Testis (tissue), 3 donors: ENCODE results near the gene MRPS34. TPM values are rescaled to one million over a fixed set of nuclear protein-coding genes. Genes with fewer than 3 reads are reported as not detected.

Experiments
- DNase-seq: peaks from one replicate; pipeline ENCODE4 v3.0.0-alpha.2; 2019
- H3K27ac ChIP-seq, 2 donors: fragments of 200-600 bp; sonication (generic); one replicate each; pipeline ENCODE4 v1.5.1; 2019
- H3K27me3 ChIP-seq: fragments of 200-600 bp; sonication (generic); one replicate; pipeline ENCODE4 v1.5.1; 2019
- H3K36me3 ChIP-seq: fragments of 200-600 bp; sonication (generic); one replicate; pipeline ENCODE4 v1.5.1; 2017; ENCODE audit warnings: low read depth; ENCODE audit errors: missing control alignments
- H3K4me1 ChIP-seq: fragments of 200-600 bp; sonication (generic); one replicate; pipeline ENCODE4 v1.5.1; 2019
- H3K4me3 ChIP-seq, 2 donors: fragments of 200-600 bp; sonication (generic); one replicate each; pipeline ENCODE4 v1.5.1; 2017 to 2019
- H3K9me3 ChIP-seq: fragments of 200-600 bp; sonication (generic); one replicate; pipeline ENCODE4 v1.5.1; 2017
- POLR2A ChIP-seq: fragments of 450-650 bp; IDR thresholded peaks from one replicate; pipeline ENCODE4 v1.6.1; 2017; ENCODE audit warnings: antibody characterized with exemption, mild to moderate bottlenecking, moderate library complexity
- WGBS, 2 donors: methylation state at CpG; one replicate each; pipeline ENCODE4 v1.1.5; 2018; 5-methylcytosine and 5-hydroxymethylcytosine counted together
- intact Hi-C: fragments of 100-400 bp; cut with DNase I; formaldehyde crosslinking; loops from one replicate; pipeline ENCODE4 v1.15.1; 2023; ENCODE audit warnings: low total_unique reads
- polyA plus RNA-seq: library from polyadenylated mRNA; stranded (reverse); fragments of 350-450 nt; fragmentation: Illumina TruSeq; extraction: RNeasy Lipid Tissue Mini Kit (QIAGEN cat#74804); gene quantifications from one replicate; pipeline ENCODE4 v1.2.3, GENCODE V29; 2014; ENCODE audit warnings: low read depth, low replicate concordance; ENCODE audit not compliant: insufficient read depth
- total RNA-seq, 2 donors: library from RNA; depleted of rRNA; stranded (reverse); fragments of >200 nt; gene quantifications; one replicate each; pipeline ENCODE4 v1.2.3, GENCODE V29; 2016
- TF ChIP-seq, protein P1 (sequence below), 3 experiments: fragments of 450-650 bp in 2 of 3; fragments of 200-600 bp in 1 of 3; sonication (generic) in 1 of 3; IDR thresholded peaks; one replicate each; pipeline ENCODE4 v1.5.1; 2016 to 2019; ENCODE audit warnings: antibody characterized with exemption in 3 of 3, mild to moderate bottlenecking in 2 of 3, moderate library complexity in 1 of 3

The MRPS34 gene
- total and polyA plus RNA-seq, 3 donors from 2014 or later, result 49.2 to 81.6 (median 66.5) TPM

DNA sequence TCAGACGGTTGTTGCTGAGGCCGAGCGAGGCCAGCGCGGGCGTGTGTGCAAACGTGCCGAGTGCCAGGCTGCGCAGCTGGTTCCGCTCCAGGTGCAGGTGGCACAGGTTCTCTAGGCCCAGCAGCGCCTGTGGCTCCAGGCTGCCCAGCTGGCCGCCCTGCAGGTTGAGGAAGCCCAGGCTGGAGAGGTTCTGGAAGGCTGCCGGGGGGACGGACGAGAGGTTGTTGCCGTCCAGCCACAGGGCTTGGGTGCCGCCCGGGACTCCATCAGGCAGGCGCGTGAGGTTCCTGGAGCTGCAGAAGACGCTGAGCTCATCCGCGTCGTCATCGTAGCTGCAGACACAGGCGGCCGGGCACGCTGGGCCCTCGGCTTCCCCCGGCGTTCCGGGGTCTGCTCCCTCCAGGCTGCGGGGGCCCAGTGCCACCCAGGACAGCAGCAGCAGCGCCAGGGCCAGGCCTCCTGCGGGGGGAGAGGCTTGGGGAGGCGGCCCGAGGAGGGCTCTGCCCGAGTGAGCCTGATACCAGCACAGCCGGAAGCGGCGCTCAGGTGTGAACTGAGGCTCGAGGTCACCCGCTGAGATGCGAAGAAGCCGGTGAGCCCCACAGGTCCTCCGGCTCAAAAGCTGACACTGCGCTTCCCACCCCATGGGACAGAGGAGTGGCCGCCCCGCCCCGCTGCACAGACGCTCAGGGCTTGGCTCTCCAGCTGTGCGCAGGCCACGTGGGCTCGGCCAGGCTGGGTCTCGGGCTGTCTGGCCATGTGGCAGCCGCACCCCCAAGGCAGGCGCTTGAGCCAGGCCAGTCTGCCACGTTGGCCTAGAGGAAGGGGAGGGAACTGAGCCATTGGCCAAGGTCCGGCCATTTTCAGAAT lies 19.2 kb upstream of the MRPS34 start:
- Histone ChIP-seq H3K36me3 (no peaks in the 10 kb centered on the region), H3K4me1 (no peaks in the 10 kb centered on the region), H3K9me3 (no peaks in the 10 kb centered on the region), H3K27me3 (no peaks in the 10 kb centered on the region), H3K27ac (no peak overlapping the region), H3K4me3 (no peak overlapping the region)
- intact Hi-C loops, result no loop called here
- TF ChIP-seq POLR2A, result no peak
- TF ChIP-seq, protein P1, sequence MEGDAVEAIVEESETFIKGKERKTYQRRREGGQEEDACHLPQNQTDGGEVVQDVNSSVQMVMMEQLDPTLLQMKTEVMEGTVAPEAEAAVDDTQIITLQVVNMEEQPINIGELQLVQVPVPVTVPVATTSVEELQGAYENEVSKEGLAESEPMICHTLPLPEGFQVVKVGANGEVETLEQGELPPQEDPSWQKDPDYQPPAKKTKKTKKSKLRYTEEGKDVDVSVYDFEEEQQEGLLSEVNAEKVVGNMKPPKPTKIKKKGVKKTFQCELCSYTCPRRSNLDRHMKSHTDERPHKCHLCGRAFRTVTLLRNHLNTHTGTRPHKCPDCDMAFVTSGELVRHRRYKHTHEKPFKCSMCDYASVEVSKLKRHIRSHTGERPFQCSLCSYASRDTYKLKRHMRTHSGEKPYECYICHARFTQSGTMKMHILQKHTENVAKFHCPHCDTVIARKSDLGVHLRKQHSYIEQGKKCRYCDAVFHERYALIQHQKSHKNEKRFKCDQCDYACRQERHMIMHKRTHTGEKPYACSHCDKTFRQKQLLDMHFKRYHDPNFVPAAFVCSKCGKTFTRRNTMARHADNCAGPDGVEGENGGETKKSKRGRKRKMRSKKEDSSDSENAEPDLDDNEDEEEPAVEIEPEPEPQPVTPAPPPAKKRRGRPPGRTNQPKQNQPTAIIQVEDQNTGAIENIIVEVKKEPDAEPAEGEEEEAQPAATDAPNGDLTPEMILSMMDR (IDR thresholded peaks at IDR 0.05), result no peak
- 87 to 90% methylated on average over 4 to 58 of the region's 59 CpGs for WGBS, 2 donors
- DNase-seq, result no peak

DNA sequence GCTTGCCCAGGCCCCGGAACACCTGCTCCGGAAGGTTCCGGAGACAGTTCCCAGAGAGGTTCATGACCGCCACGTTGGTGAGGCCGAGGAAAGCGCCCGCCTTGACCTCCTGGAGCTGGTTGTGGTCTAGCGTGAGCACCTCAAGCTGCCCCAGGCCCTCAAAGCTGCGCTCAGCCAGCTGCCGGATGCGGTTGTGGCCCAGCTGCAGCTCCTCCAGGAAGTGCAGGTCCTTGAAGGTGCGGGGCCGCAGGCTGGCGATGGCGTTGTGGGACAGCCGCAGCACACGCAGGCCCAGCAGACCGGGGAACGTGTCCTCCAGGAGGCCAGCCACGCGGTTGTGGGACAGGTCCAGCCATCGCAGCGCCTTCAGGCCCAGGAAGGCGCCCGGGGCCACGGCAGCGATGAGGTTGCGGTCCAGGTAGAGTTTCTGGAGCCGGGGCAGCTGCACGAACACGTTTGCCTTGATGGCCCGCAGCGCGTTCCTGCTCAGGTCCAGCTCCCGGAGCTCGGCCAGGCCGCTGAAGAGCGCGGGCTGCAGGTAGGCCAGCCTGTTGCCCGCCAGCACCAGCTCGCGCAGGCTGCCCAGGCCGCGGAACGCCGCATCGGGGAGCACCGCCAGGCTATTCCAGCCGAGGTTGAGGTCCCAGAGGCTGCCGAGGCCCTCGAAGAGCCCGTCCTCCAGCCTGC lies 18.5 kb upstream of the MRPS34 start:
- intact Hi-C loops, result no loop called here
- Histone ChIP-seq H3K27ac (no peak overlapping the region), H3K4me3 (no peak overlapping the region), H3K4me1 (no peaks in the 10 kb centered on the region), H3K9me3 (no peaks in the 10 kb centered on the region), H3K27me3 (no peaks in the 10 kb centered on the region), H3K36me3 (no peaks in the 10 kb centered on the region)
- TF ChIP-seq POLR2A, result no peak
- TF ChIP-seq, protein P1 (IDR thresholded peaks at IDR 0.05), result no peak
- WGBS, 2 donors, result 93 to 100% methylated on average over 6 to 32 of the region's 53 CpGs
- DNase-seq, result no peak

DNA sequence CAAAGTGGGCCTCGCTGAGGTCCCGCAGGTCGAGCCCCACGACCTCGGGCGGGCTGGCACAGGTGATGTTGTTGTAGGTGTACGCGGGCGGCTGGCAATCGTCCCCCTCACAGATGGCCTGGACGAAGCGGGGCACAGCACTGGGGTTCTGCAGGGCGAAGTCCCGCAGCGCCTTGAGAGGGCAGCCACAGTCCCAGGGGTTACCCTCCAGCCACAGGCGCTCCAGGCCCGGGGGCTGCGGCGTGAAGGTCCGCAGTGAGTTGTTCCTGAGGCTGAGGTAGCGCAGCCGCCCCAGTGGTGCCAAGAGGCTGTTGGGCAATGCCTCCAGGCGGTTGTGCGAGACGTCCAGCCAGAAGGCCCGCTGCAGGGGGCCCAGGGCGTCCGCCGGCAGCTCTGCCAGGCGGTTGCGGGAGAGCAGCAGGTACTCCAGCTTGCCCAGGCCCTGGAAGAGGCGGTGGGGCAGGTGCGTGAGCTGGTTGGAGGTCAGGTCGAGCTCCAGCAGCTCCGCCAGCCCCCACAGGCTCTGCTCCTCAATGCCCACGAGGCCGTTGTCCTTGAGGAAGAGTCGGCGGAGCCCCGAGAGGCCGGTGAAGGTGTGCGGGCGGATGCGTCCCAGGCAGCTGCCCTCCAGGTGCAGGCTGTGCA lies 17.8 kb upstream of the MRPS34 start:
- Histone ChIP-seq H3K36me3 (no peaks in the 10 kb centered on the region), H3K27me3 (no peaks in the 10 kb centered on the region), H3K4me3 (no peak overlapping the region), H3K9me3 (no peaks in the 10 kb centered on the region), H3K4me1 (no peaks in the 10 kb centered on the region), H3K27ac (no peak overlapping the region)
- intact Hi-C loops, result no loop called here
- WGBS, 2 donors, result 88% methylated on average over 38 of the region's 44 CpGs; no CpG with 5 or more reads in 1 of the 2 donors
- no peak for TF ChIP-seq POLR2A
- TF ChIP-seq, protein P1 (IDR thresholded peaks at IDR 0.05), result no peak
- DNase-seq, result no peak

DNA sequence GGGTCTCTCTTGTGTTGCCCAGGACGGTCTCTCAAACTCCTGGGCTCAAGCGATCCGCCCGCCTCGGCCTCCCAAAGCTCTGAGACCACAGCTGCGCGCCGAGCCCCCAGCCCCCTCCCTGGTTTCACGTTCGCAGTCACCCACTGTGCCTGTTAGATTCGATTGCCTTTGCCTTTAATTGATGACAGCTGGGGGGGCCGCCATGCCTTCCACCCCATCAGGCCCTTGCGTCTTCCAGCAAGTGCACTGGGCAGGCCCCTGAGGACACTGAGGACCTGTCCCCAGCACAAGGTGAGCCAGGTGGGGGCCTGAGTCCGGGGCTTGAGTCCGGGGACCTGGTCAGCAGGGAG lies 17.3 kb upstream of the MRPS34 start:
- Histone ChIP-seq H3K4me1 (no peaks in the 10 kb centered on the region), H3K36me3 (no peaks in the 10 kb centered on the region), H3K9me3 (no peaks in the 10 kb centered on the region), H3K27ac (no peak overlapping the region), H3K27me3 (no peaks in the 10 kb centered on the region), H3K4me3 (no peak overlapping the region)
- WGBS, 2 donors, result 90 to 96% methylated on average over 13 to 14 of the region's 15 CpGs
- DNase-seq, result no peak
- intact Hi-C loops, result no loop called here
- TF ChIP-seq, protein P1 (IDR thresholded peaks at IDR 0.05), result no peak
- TF ChIP-seq POLR2A, result no peak
